GM18951 (cell line): Measurements from ENCODE around the gene UBE2Q1.

Experiments used
- POLR2A ChIP-seq: IDR thresholded peaks from 4 replicates; pipeline ENCODE4 v1.6.1; 2011; ENCODE audit warnings: mild to moderate bottlenecking; ENCODE audit not compliant: insufficient read length, insufficient read depth; ENCODE audit errors: extremely low read depth
- in situ Hi-C: fragments of 300-500 bp; cut with MboI; formaldehyde crosslinking; loops from one replicate; pipeline ENCODE4 v1.12.0; 2022; ENCODE audit warnings: low sequenced_read_pairs, mixed read lengths, inconsistent platforms; ENCODE audit not compliant: unreplicated experiment

Gene UBE2Q1

DNA sequence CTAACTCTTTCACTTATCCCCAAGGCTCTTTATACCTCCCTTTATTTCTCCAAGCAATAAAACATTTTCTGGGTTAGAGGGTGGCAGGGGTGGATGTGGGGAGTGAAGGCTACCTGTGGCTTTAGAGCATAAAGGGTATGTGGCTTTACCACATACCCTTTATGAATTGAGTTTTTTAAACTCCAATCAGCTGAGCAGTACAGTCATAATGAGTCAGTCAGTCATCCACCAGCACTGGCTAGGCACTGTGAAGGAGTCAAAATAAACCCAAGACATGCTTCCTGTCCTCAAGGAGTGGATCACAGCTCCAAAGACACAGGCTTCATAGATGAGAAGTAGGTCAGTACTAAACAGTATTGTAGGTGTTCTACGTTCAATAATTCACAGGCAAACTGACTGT is 59.0 kb downstream of the UBE2Q1 start:
- TF ChIP-seq POLR2A = no peak
- in situ Hi-C loops = no loop called here
